ENCODE data around the gene MALSU1.
"Not testable (repeated sequence)": the region's sequence is repeated elsewhere in the genome, so short reads cannot be mapped to it uniquely, and the experiment has no call there.

Gene MALSU1

DNA sequence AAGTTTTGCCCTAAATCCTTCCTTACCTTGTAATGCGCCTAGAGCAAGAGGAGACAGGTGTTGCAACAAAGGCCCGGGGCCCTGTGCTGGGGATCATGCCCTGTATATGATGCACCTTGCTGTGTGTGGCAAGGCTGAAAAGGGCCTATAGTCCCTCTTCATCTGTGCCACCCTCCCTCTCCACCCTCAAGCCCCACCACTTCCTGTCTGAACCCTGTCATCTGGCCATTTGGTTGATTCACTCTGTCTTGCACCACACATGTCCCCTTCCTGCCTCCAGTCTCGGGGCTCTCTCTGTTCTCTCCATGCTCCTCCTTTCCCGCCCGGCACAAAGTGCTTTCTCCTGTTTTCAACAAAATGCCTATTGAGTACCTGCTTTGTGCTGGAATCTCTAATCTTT is 11.5 kb upstream of the MALSU1 start:
- no peak for DNase-seq

DNA sequence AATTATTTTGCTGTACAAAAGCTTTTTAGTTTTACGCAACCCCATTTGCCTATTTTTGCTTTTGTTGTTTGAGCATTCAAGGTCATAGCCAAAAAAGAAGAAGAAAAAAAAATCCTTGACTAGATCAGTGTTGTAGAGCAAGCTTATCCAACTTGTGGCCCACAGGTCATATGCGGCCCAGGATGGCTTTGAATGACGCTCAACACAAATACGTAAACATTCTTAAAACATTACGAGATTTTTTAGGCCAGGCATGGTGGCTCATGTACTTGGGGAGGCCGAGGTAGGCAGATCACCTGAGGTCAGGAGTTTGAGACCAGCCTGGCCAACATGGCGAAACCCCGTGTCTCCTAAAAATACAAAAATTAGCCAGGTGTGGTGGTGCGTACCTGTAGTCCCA is 8.1 kb upstream of the MALSU1 start:
- DNase-seq = no peak

DNA sequence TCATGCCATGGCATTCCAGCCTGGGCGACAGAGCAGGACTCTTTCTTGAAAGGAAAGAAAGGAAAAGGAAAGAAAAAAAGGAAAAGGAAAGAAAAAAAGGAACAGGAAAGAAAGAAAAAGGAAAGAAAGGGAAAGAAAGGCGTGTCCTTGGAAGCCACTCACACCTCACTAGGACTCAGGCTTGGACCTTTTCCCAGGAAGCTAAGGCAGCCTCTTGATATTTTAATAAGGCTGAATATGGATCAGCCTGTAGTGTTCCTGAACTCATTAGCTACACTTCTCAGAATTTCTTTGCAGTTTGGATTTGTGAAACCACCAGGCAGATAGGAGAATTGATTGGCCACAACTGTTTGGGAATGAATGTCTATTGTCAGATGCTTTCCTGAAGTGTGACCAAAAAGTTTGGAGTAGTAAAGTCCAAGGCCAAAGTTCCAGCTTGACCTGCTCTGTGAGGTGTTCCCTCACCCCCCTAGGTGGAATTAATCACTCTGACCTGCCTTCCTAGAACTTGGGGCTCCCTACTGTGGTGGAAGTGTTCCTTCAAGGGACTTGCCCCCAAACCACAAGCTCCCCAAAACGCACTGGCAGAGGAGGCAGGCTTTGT is 7.1 kb upstream of the MALSU1 start:
- no peak for DNase-seq

DNA sequence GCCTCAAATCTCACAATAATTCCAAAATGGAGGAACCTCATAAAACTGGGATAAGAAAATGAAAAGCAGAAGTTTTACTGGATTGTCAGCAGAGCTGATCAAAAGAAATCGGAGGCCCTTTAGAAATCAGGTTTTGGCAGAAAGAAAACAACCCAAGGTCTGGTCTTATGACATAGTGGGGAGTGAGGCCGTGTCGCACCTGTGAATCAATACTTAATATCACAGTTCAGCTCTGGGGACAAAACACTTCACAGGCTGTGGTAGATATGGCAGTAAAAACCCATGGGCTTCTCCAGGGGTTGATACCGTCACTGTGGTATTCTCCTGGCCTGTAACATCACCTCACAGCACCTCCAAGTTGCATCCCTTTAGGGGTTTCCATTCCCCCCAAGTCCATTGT is 6.5 kb upstream of the MALSU1 start:
- no peak for DNase-seq

DNA sequence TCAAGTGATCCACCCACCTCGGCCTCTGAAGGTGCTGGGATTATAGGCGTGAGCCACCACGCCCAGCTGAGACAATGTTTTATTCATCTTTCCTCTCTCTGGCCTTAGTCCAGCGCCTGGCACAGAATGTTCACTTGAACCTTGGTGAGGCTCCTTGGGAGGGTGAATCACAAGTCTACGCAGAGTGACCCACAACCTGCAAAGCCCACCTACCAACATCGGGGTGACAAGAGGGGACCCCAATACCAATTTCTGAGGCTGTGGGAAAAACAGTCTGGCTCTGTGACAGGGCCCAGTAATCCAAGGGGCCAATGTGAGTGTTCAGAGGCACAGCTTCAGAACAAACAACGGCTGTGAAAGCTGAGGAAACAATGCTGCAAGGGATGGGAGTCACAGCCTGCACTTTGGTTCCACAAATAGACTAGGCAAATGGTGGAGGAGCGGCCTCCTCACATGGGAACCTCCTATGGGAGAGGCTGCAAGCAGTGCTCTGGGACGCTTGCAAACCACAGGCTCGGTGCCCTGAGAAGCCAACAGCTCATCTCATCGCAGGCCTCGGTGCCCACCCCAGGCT is 5.6 kb upstream of the MALSU1 start:
- no peak for DNase-seq

DNA sequence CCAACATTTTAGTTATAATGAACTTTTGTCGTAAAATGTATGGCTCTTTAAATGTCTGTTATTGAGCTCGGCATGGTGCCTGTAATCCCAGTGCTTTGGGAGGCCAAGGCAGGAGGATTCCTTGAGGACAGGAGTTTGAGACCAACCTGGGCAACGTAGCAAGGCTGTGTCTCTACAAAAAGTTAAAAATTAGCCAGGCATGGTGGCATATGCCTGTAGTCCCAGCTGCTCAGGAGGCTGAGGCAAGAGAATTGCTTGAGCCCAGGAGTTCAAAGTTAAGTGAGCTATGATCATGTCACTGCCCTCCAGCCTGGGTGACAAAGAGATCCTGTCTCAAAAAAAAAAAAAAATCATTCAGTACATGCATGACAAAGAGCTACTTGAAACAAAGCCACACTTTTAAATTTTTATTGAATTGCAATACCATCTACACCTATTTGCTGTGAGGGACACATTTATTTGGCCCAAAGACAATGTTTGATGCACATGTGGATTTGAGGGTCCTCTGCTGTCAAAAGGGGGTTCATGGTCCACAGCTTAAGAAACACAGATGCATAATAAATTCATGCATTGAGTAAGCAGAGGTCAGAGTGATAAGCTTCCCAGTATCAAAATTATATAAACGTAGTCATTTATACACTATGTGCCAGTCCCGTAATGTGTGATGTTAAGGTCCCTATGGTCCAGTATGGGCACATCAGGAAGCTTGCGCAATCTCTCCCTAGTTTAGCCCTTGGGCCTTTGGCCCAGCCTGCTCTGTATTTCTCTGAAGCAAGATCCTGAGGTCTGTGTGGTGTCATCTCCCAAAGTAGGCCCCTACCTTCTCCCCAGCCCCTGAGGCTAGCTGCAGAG is 4.4 kb upstream of the MALSU1 start:
- DNase-seq = no peak

DNA sequence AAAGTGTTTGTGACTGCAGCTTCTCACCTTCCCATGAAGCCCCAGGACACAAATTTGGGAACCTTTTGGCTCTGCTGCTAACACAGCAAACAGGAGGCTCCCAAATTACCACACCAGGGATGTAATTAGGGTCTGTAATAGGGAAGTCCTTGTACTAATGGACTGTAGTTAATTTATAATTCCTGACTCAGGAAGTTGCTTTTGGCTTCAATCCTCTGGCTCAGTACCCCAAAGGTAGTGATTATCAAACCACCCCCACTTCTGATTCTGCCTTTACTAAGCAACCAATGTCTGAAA is 3.8 kb upstream of the MALSU1 start:
- no peak for DNase-seq

DNA sequence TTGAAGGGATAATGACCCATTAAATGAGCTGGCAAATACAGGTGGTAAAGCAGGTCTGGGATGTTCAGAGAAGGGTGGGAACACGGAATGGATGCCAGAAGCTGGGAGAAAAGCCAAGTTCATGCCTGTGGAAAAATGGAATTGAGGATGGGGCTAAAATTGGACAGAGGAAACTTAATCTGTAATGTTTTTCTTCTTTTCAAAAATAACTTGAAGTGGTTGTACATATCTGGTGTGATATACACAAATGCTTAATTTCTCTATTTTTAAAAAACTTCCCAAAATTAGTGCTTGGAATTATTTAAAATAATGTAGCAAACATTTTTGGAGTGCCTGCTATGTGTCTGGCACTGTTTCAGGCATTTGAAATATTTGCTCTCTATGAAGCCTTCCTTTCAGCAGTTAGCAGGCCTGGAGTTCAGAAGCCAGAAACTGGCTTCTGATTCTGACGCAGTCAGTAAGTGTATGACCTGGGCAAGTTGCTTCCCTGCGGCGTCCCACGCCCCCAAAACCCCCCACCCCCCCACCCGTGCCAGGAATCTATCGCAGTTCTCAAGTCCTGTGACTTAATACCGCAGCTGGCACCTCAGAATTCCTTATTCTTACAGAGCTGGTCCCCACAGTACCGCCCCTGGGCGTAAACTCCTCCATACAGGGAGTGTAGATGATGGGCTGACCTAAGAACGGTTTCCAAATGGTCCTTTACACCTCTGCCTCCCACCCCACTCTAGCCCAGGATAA is 828 bp upstream of the MALSU1 start:
- no peak for DNase-seq

DNA sequence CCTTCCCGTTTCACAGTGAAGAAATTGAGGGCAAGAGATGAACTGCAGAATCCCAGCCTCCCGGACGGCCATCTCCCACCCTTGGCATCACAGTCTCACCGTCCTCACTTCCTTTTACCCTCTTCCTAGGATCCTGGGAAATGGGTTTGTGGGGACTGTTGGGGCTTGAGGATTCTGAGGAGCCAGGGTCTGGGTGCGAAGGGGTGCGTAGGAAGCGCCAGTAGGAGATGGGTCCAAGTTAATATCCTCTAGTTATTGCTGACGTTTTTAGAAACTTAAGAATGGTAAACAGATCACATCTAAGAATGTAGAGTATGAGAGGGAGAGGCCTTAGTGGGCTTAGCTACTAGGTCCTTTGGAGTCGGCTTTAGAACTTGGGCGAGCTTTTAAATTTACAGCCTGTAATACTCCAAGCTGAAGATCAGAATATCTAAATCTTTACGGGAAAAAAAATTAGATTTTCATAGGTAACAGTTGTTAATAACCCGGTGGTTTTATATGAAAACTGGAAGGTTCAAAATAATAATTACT is 696 bp downstream of the MALSU1 start:
- no peak for DNase-seq

DNA sequence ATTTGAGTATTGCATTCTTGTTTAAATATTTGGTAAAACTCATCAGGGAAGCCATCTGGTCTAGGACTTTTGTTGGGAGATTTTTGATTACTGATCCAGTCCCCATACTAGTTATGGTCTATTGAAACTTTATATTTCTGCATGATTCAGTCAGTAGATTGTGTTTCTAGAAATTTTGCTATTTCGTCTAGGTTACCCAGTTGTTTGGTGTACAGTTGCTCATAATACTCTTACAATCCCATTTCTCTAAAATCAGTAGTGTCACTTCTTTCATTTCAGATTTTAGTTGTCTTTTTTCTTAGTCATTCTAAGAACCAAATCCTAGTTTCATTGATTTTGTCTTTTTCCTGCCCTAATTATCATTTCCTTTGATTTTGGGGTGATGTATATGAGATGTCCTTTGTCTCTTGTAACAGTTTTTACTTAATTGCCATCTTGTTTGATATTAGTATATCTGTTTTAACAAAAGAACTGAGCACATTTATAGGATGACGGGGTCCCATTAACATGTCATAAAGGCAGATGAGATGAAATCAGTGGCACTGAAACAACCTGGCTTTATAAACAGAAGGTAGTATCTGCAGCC is 7.9 kb downstream of the MALSU1 start:
- no peak for DNase-seq

DNA sequence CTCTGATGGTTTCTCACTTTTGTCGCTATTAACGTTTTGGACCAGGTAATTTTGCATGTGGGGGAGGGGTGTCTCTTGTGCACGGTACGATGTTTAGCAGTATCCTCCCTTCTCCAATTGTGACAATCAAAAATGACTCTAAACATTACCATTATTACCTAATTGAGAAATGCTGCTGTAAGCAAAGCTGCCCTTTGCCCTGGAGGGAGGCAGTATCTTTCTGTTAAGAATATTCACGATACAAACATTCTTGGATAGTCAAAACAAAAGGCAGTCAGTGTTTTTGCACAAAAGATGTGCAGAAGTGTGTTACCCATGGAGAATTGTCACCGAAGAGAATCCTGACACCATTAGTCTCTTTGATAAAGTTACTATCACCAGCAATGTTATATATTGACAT is 9.6 kb downstream of the MALSU1 start:
- DNase-seq = no peak

DNA sequence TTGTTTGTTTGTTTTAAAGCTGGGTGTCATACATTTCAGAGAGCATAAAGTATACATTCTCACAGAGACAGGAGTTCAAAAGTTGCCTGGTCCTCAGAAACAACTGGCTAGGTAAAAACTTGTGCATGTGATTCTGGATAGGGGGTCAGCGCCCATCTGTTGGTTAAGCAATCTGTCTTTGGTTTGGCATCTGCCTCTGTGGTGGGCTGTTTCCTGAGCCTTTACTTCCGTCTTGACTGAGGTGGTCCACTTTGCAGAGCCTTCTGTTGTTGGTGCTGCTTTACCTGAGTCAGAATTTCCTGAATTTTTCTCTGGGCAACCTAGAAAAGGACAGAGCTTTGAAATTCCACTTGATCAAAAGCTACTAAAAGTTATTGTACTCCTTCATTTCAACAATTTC is 13.0 kb downstream of the MALSU1 start:
- DNase-seq = not testable (repeated sequence)

DNA sequence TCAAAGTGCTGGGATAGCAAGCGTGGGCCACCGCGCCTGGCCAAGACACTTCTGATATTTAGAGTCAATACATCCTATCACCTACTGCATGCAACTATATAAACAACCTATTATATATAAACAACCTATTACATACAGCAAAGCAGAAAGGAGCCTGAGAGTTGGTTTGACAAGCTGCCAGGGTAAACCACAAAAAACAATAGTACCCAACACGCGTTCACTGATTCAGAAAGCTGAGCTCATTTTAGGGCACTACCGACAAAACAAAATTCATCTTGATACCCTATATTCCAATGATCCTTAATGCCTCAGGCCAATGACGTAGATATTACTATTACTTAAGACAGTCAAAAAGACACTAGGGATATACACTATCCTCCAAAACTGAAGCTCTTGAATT is 16.2 kb downstream of the MALSU1 start:
- DNase-seq = no peak

DNA sequence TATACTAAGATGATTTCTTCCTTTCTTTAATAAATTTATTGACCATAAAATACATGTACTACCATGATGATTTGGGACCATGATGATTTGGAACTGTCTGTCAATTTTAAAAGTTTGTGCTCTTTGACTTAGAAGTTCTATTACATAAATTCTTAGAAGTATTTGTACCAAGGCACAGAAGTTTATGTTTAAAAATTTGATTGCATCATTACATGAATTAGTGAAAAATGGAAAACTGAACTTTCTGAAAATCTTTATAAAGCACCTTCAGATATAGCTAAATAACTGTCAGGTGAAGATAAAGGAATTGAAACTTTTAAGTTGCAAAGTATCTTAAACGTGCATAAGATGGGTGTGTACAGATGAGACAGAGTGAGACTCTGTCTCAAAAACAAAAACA is 32.0 kb downstream of the MALSU1 start:
- DNase-seq = no peak

DNA sequence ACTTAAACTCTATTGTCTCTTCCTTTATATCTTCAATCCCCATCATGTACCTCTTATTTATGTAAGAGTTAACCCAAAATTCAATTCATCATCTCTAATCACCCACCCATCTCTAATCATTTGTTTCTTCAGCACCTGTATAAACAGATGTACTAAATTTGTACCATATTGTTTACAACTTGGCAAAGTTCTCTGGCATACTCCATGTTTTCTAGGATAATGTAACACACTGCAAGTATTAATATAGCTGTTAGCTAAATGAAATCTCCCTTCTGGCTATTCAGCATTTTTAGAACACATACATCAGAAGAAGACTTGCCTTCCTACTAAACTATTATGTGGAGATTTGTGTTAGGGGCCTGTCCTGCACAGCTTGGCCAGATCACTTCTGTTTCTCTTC is 33.1 kb downstream of the MALSU1 start:
- DNase-seq = no peak

DNA sequence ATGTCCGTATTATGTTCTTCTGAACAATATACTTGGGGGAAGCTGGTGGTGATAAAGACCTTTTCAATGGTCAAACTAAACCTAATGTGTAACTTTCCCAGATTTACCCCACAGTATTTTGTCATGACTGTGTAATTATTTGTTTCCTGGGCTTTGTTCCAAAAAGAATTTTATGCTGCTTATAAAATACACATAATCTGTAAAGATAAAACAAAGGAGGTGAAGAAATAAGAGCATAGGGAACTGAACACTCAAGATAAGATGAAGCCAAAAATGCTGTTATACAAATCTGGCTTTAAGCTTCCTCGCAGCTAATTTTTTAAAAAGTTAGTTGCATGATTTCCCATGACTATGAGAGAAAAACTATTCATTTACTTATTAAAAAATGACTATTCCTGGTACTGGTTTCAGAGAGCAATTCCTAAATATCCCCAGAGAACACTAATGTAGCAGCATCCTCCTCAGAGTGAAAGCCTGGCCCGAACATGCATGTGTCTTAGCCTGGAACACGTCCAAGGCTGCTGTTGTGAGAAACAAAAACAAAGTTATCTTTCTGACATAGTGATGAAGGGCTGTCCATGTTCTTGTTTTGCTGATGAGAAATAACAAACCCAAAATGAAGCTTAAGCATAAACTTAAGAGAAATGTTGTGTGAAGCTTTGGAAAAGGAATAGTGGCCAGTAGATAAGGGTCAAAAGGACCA is 33.9 kb downstream of the MALSU1 start:
- DNase-seq = no peak

DNA sequence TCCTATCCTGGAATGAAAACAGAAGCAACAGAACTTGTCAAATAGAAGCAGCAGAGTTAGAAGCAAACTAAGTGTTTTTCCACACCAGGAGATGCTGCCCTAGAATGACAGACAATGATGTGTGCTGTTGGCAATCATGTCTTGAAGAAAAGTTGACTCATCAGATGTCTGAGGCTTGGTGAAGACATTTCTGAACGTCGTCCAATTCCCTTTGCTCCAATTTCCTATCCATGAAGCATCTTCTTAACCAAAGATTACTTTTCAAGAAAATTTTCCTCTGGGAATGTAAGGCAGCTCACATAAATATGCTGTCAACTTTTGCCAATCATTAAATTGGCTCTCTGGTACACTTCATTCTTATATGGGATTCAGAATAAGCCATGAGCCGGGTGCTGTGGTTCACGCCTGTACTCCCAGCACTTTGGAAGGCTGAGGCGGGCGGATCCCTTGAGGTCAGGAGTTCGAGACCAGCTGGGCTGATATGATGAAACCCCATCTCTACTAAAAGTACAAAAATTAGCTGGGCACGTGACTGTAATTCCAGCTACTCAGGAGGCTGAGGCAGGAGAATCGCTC is 34.6 kb downstream of the MALSU1 start:
- no peak for DNase-seq

DNA sequence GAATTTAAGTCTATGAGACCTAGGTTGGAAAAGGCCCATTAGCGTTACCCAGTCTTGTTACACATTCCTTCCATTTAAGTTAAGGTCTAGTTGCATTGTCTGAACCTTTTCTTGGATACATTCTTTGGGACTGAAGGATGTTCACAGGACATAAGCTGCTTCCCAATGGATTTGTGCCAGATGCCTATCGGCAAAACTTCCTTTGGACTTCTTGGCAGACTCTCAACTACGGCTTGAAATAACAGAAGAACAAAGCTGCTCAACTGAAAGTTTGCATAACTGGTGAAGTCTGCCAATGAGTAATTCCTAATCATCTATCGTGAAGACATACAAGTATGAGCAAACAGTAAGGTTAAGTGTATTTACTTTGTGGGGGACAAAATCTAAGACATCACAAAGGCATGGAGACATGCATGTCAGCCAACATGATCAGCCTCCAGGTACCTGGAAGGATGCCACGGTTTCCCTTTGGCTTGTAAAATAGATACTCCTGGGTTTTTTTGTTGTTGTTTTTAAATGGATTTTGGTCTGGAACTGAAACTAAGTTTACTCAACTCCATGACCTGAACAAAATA is 35.4 kb downstream of the MALSU1 start:
- no peak for DNase-seq

DNA sequence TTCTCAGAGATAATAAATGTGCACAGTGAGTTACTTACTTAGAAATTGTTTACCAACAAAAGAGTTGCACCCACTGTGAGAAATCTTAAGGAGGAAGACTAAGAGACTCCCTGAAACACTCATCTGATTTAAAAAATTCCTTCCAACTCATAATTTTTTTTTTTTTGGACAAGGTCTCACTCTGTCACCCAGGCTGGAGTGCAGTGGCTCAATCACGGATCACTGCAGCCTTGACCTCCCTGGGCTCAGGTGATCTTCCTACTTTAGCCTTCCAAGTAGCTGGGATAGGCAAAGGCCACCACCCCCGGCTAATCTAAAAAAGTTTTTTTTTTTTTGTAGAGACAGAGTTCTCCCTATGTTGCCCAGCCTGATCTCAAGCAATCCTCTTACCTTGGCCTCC is 36.0 kb downstream of the MALSU1 start:
- no peak for DNase-seq

DNA sequence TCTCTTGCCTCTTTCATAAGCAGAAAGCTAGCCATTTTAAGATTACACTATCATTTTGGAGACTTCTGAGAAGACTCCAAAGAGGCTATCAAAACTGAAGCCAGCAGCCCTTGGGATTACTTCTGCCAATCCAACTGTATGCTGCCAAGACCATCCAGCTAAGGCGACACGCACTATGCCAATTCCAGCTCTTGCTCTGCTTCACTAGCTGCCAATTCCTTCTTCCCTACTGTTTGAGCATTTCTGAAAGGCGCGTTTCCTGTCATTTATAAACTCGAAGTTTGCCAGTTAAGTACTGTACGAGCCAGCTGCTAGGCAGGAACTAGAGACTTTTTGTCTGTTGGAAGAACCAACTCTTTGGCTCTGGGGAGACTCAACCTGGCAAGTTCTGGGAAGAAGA is 36.5 kb downstream of the MALSU1 start:
- DNase-seq = no peak

DNA sequence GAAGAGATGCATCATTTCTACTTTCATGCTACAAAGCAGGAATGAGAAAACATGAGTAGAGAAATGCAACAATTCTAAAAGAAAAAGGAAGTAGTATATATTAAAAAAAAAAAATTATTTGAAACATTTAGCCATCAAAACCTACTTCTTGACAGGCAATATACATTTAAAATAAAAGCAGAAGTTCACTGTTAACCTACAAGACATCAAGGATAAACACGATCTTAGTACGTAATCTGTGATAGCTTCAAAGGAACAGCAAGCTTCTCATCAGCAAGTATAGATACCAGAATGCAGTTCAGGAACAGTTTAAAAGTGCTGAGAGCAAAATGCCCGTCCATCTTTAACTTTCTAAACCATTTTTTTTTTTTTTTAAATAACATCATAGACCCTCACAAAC is 36.9 kb downstream of the MALSU1 start:
- DNase-seq = no peak

DNA sequence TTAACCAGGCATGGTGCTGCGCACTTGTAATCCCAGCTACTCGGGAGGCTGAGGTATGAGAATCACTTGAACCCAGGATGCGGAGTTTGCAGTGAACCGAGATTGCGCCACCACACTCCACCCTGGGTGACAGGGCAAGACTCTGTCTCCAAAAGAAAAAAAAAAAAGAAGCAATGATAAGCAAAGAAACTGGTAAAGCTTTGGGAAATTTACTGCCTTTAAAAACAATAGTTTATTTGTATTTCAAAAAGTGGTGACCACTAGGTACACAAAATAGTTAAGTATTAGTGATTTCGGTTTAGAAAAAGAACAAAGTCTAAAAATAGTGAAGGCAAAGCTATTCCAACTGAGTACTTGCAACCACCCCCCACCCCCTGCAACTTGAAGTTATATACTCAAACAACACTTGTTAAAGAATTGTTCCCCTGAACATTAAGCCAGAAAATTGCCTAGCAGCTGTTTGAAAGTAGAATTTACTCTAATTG is 37.7 kb downstream of the MALSU1 start:
- no peak for DNase-seq

All from activated CD4-positive, CD25-positive, alpha-beta regulatory T cell (primary cell).